H1 (cell line): Measurements from ENCODE around the gene MANSC4. TPM values are rescaled to one million over a fixed set of nuclear protein-coding genes. Genes with fewer than 3 reads are reported as not detected.

Experiments used
- CTCF ChIA-PET: fragments of 300-600 bp; sonication (Branson Sonifier 250); formaldehyde crosslinking; loops from one replicate; lab custom pipeline; 2021; ENCODE audit not compliant: partially characterized antibody; lab: Charles Lee
- POLR2A ChIA-PET: fragments of 300-600 bp; sonication (Branson Sonifier 250); formaldehyde crosslinking; loops from one replicate; lab custom pipeline; 2021; ENCODE audit warnings: inconsistent platforms; ENCODE audit not compliant: partially characterized antibody; lab: Charles Lee
- DNase-seq, 2 experiments: peaks; one replicate each; pipeline versions ENCODE4 v3.0.0 to v3.0.0-alpha.2; 2010 to 2022; ENCODE audit warnings: low spot score in 2 of 2, low read depth in 1 of 2, mixed read lengths in 1 of 2
- FAIRE-seq: peaks from 2 replicates; lab custom pipeline; 2011; peaks lifted over from hg19 to GRCh38; lab: Jason Lieb, UNC
- H2AFZ ChIP-seq: 2 replicates; pipeline ENCODE4 v1.8.1; 2012; ENCODE audit warnings: low read length, inconsistent platforms
- H2AK5ac ChIP-seq: 2 replicates; pipeline ENCODE4 v1.6.1; 2013; ENCODE audit warnings: low read depth, low read length
- H2BK120ac ChIP-seq: replicated peaks from 2 replicates; pipeline ENCODE3; 2013; ENCODE audit warnings: low read depth, low read length, inconsistent platforms
- H2BK12ac ChIP-seq: 2 replicates; pipeline ENCODE4 v1.6.1; 2013; ENCODE audit warnings: low read depth, low read length
- H2BK15ac ChIP-seq: 2 replicates; pipeline ENCODE4 v1.6.1; 2013; ENCODE audit warnings: low read length
- H2BK20ac ChIP-seq: 2 replicates; pipeline ENCODE4 v1.6.1; 2013; ENCODE audit warnings: low read length
- H2BK5ac ChIP-seq: 2 replicates; pipeline ENCODE4 v1.6.1; 2013; ENCODE audit warnings: low read depth, low read length
- H3K14ac ChIP-seq: 2 replicates; pipeline ENCODE4 v1.6.1; 2013; ENCODE audit warnings: inconsistent platforms; ENCODE audit not compliant: insufficient read length
- H3K18ac ChIP-seq: 2 replicates; pipeline ENCODE4 v1.6.1; 2013; ENCODE audit warnings: low read length; ENCODE audit errors: extremely low read depth
- H3K23ac ChIP-seq: 2 replicates; pipeline ENCODE4 v1.6.1; 2013; ENCODE audit warnings: inconsistent platforms; ENCODE audit not compliant: insufficient read length
- H3K23me2 ChIP-seq: 2 replicates; pipeline ENCODE4 v1.6.1; 2013; ENCODE audit warnings: low read depth, low read length
- H3K27ac ChIP-seq: 2 replicates; pipeline ENCODE4 v1.6.1; 2011; ENCODE audit warnings: low read depth, low read length, inconsistent platforms
- H3K27me3 ChIP-seq, 4 experiments: replicated peaks in 1 of 4; 1 replicate in 1 of 4; 2 replicates in 3 of 4; pipeline versions ENCODE4 v1.6.1 to v1.8.1; 2011 to 2013; ENCODE audit warnings: low read length in 3 of 4, mild to moderate bottlenecking in 3 of 4, inconsistent platforms in 2 of 4, mixed read lengths in 2 of 4, moderate library complexity in 1 of 4; ENCODE audit not compliant: control insufficient read depth in 3 of 4, insufficient read depth in 3 of 4; ENCODE audit errors: extremely low read depth in 1 of 4
- H3K36me3 ChIP-seq, 4 experiments: 2 replicates each; pipeline versions ENCODE4 v1.6.1 to v1.8.1; 2011 to 2013; ENCODE audit warnings: mild to moderate bottlenecking in 4 of 4, low read length in 3 of 4, moderate library complexity in 2 of 4, control low read depth in 1 of 4, inconsistent platforms in 1 of 4; ENCODE audit not compliant: insufficient read depth in 4 of 4, control insufficient read depth in 2 of 4
- H3K4ac ChIP-seq: replicated peaks from 2 replicates; pipeline ENCODE3; 2013; ENCODE audit warnings: low read length, low read depth, mixed read lengths, inconsistent platforms; ENCODE audit not compliant: insufficient read length
- H3K4me1 ChIP-seq, 4 experiments: replicated peaks in 1 of 4; 1 replicate in 1 of 4; 2 replicates in 3 of 4; pipeline versions ENCODE4 v1.6.1 to v1.8.1; 2011 to 2013; ENCODE audit warnings: low read length in 3 of 4, inconsistent platforms in 2 of 4, mixed read lengths in 1 of 4; ENCODE audit not compliant: insufficient read depth in 4 of 4, control insufficient read depth in 3 of 4
- H3K4me2 ChIP-seq, 2 experiments: 2 replicates each; pipeline versions ENCODE4 v1.6.1 to v1.8.1; 2011 to 2013; ENCODE audit warnings: low read depth in 2 of 2, low read length in 2 of 2, control low read depth in 1 of 2, inconsistent platforms in 1 of 2, mild to moderate bottlenecking in 1 of 2; ENCODE audit not compliant: insufficient read depth in 1 of 2
- H3K4me3 ChIP-seq, 4 experiments: fragments of 200-600, 300-600 bp in 1 of 4; sonication (generic), shearing (Covaris generic), sonication (Bioruptor Twin) in 1 of 4; 2 replicates each; pipeline versions ENCODE4 v1.5.1 to v1.8.1; 2011 to 2016; ENCODE audit warnings: low read length in 4 of 4, low read depth in 3 of 4, control low read depth in 2 of 4, inconsistent platforms in 2 of 4, mild to moderate bottlenecking in 2 of 4, mixed read lengths in 1 of 4, moderate library complexity in 1 of 4; ENCODE audit not compliant: insufficient read depth in 2 of 4; ENCODE audit errors: extremely low read depth in 1 of 4
- H3K56ac ChIP-seq: replicated peaks from 2 replicates; pipeline ENCODE3; 2013; ENCODE audit warnings: low read depth, mild to moderate bottlenecking, mixed read lengths, low read length, inconsistent platforms; ENCODE audit not compliant: insufficient read length
- H3K79me1 ChIP-seq: 2 replicates; pipeline ENCODE4 v1.6.1; 2013; ENCODE audit warnings: low read depth, low read length, control low read depth
- H3K79me2 ChIP-seq, 2 experiments: 2 replicates each; pipeline versions ENCODE4 v1.6.1 to v1.8.1; 2012 to 2013; ENCODE audit warnings: low read length in 2 of 2, mild to moderate bottlenecking in 2 of 2, inconsistent platforms in 1 of 2; ENCODE audit not compliant: insufficient read depth in 2 of 2, control insufficient read depth in 1 of 2
- H3K9ac ChIP-seq, 4 experiments: replicated peaks in 1 of 4; 1 replicate in 1 of 4; 2 replicates in 3 of 4; pipeline versions ENCODE4 v1.6.1 to v1.8.1; 2011 to 2013; ENCODE audit warnings: low read depth in 3 of 4, low read length in 3 of 4, control low read depth in 2 of 4, mild to moderate bottlenecking in 2 of 4, moderate library complexity in 2 of 4, inconsistent platforms in 1 of 4; ENCODE audit errors: extremely low read depth in 1 of 4
- H3K9me3 ChIP-seq, 2 experiments: 2 replicates each; pipeline versions ENCODE4 v1.6.1 to v1.8.1; 2012 to 2013; ENCODE audit warnings: mild to moderate bottlenecking in 2 of 2, moderate library complexity in 2 of 2, control low read depth in 1 of 2, inconsistent platforms in 1 of 2, low read depth in 1 of 2, low read length in 1 of 2, mixed read lengths in 1 of 2; ENCODE audit not compliant: insufficient read depth in 2 of 2
- H4K20me1 ChIP-seq, 2 experiments: replicated peaks in 1 of 2; 2 replicates each; pipeline versions ENCODE3 to v1.8.1; 2011 to 2013; ENCODE audit warnings: inconsistent platforms in 2 of 2, low read length in 2 of 2, mild to moderate bottlenecking in 1 of 2; ENCODE audit not compliant: insufficient read depth in 2 of 2, control insufficient read depth in 1 of 2
- H4K5ac ChIP-seq: 2 replicates; pipeline ENCODE4 v1.6.1; 2013; ENCODE audit warnings: low read length, low read depth, mixed read lengths, inconsistent platforms; ENCODE audit not compliant: insufficient read length
- H4K8ac ChIP-seq: 2 replicates; pipeline ENCODE4 v1.8.0; 2013; ENCODE audit warnings: mild to moderate bottlenecking, moderate library complexity, low read length, inconsistent platforms; ENCODE audit not compliant: insufficient read depth; ENCODE audit errors: extremely low read depth
- H4K91ac ChIP-seq: replicated peaks from 2 replicates; pipeline ENCODE3; 2013; ENCODE audit warnings: low read length, mixed read lengths, inconsistent platforms; ENCODE audit not compliant: insufficient read length
- ATF2 ChIP-seq: IDR thresholded peaks from 2 replicates; pipeline ENCODE4 v1.6.1; 2012; ENCODE audit warnings: low read length, inconsistent platforms
- CBX5 ChIP-seq: fragments of 300-800, 300-1000 bp; sonication (generic); IDR thresholded peaks from 2 replicates; pipeline ENCODE4 v1.7.1; 2016; ENCODE audit warnings: antibody characterized with exemption, low read length, low read depth
- GABPA ChIP-seq: IDR thresholded peaks from 2 replicates; pipeline ENCODE4 v1.6.1; 2011; ENCODE audit warnings: mild to moderate bottlenecking, low read length, moderate library complexity, borderline replicate concordance; ENCODE audit not compliant: insufficient read depth
- GTF2F1 ChIP-seq: IDR thresholded peaks from 2 replicates; pipeline ENCODE4 v1.6.1; 2012; ENCODE audit warnings: low read depth, low read length, improper control_type of control experiment, borderline replicate concordance
- JUND ChIP-seq: IDR thresholded peaks from 2 replicates; pipeline ENCODE4 v1.6.1; 2011; ENCODE audit warnings: mild to moderate bottlenecking, improper control_type of control experiment, low read length
- NANOG ChIP-seq: IDR thresholded peaks from 2 replicates; pipeline ENCODE4 v1.6.1; 2011; ENCODE audit warnings: low read length, low read depth, mild to moderate bottlenecking, inconsistent platforms; ENCODE audit not compliant: insufficient read depth, poor library complexity, severe bottlenecking
- RFX5 ChIP-seq: IDR thresholded peaks from 2 replicates; pipeline ENCODE4 v1.6.1; 2011; ENCODE audit warnings: low read depth, low read length, improper control_type of control experiment, borderline replicate concordance
- WGBS, 2 experiments: shearing (Covaris generic) in 1 of 2; methylation state at CpG; one replicate each; pipeline versions ENCODE4 v1.1.6 to v1.1.7; 2013 to 2015; ENCODE audit warnings: low lambda C conversion rate in 2 of 2, mixed read lengths in 2 of 2, inconsistent platforms in 1 of 2, low coverage in 1 of 2, missing lambda C conversion rate in 1 of 2; ENCODE audit not compliant: insufficient replicate concordance in 2 of 2, insufficient coverage in 1 of 2, insufficient read length in 1 of 2; ENCODE audit errors: extremely low coverage in 1 of 2, missing lambda C conversion rate in 1 of 2; 5-methylcytosine and 5-hydroxymethylcytosine counted together
- polyA plus RNA-seq, 7 experiments: library from polyadenylated mRNA; depleted of rRNA in 3 of 7; stranded (reverse) in 5 of 7; unstranded in 2 of 7; fragments of >200 nt in 5 of 7; fragments of 200-250 nt in 2 of 7; gene quantifications; 1 replicate in 5 of 7; 2 replicates in 1 of 7; 4 replicates in 1 of 7; pipeline versions ENCODE4 v1.2.1 to v1.2.3, GENCODE V29; 2011 to 2013; ENCODE audit warnings: missing spikeins in 2 of 7, mixed read lengths in 2 of 7
- total RNA-seq: library from RNA; stranded (reverse); fragmentation: NEBNext Ultra II Directional; extraction: Animal tissue kit (Norgen Biotek cat#: 25700); gene quantifications from 2 replicates; pipeline ENCODE4 v1.2.1, GENCODE V29; 2021

MANSC4 gene
- total and polyA plus RNA-seq, 2 of the 8 experiments (the other 6 are each of a cell fraction or from before 2014, with no cell fraction given), result not detected

- peak overlapping the region; percentile 76 to 97 for H3K4me2 ChIP-seq
- peak overlapping the region in 1 of 4 experiments; percentile 24; a peak in 1 of 7 replicates for H3K9ac ChIP-seq
- H3K23ac ChIP-seq, result no peak overlapping the region
- H3K27ac ChIP-seq, result no peak overlapping the region
- H2BK12ac ChIP-seq, result no peak overlapping the region
- no peaks in the 10 kb centered on the region for H3K27me3 ChIP-seq
- no peaks in the 10 kb centered on the region for H3K9me3 ChIP-seq
- H2AFZ ChIP-seq, result no peak overlapping the region
- no peak overlapping the region for H4K5ac ChIP-seq
- peaks cover 11% of the 10 kb centered on the region for H3K23me2 ChIP-seq
- peaks cover 0 to 2% (median 0%) of the 10 kb centered on the region in 4 experiments; a peak in 2 of 8 replicates for H3K36me3 ChIP-seq
- no peak overlapping the region for H3K4ac ChIP-seq
- FAIRE-seq (no peak), DNase-seq (no peak)
- no peak overlapping the region for H2BK15ac ChIP-seq
- POLR2A ChIA-PET, result interaction anchor here (0.7 to 1.3 kb wide), 3 partner anchors 10 to 18 kb away, joined by 3 read pairs; no protein-coding TSS in a partner anchor
- no peak overlapping the region for H2BK5ac ChIP-seq
- no peaks in the 10 kb centered on the region for H3K79me1 ChIP-seq
- H3K56ac ChIP-seq, result no peak overlapping the region
- no peak overlapping the region for H4K91ac ChIP-seq
- no peaks in the 10 kb centered on the region for H4K20me1 ChIP-seq
- no peak overlapping the region for H2AK5ac ChIP-seq
- no peak overlapping the region for H3K14ac ChIP-seq
- no peak overlapping the region for H4K8ac ChIP-seq
- no peak overlapping the region for H2BK20ac ChIP-seq
- H3K18ac ChIP-seq, result no peak overlapping the region
- 60% methylated on average over 5 of the region's 5 CpGs; no CpG with 5 or more reads in 1 of the 2 experiments for whole genome bisulfite sequencing, 2 experiments
- no peak overlapping the region for H2BK120ac ChIP-seq
- peaks cover 0 to 16% (median 11%) of the 10 kb centered on the region in 4 experiments; a peak in 6 of 7 replicates for H3K4me1 ChIP-seq
- CTCF ChIA-PET, result no interaction called here
- peaks cover 0 to 55% of the 10 kb centered on the region in 2 experiments; a peak in 3 of 4 replicates for H3K79me2 ChIP-seq
- peak overlapping the region in 3 of 4 experiments; percentile 17 to 72 (median 53); a peak in 4 of 8 replicates for H3K4me3 ChIP-seq
- TF ChIP-seq GABPA (no peak), RFX5 (no peak), ATF2 (no peak), JUND (no peak), NANOG (no peak), GTF2F1 (no peak), CBX5 (no peak)
These were observed 1.6 kb upstream of the MANSC4 start for GRCh38 chr12:27781680-27782079.
